Natural killer cell (primary cell): Measurements from ENCODE around the gene SH3GL3. TPM values are rescaled to one million over a fixed set of nuclear protein-coding genes. Genes with fewer than 3 reads are reported as not detected.

ENCODE experiments used
- ATAC-seq, 3 donors: fragments of 150-1000 bp in 2 of 3; fragments of 200-7000 bp in 1 of 3; cut with Tn5 transposase; 1 replicate in 1 of 3; 2 replicates in 2 of 3; pipeline ENCODE4 v1.10.0; 2021; ENCODE audit warnings: mild to moderate bottlenecking in 2 of 3, moderate library complexity in 2 of 3
- DNase-seq, 2 donors: peaks; one replicate each; pipeline versions ENCODE4 v3.0.0 to v3.0.0-alpha.2; 2013 to 2021; ENCODE audit warnings: mixed read lengths in 1 of 2
- H3K27ac ChIP-seq: one replicate; pipeline ENCODE4 v1.5.1; 2013; ENCODE audit warnings: mild to moderate bottlenecking, low read length
- H3K27me3 ChIP-seq: one replicate; pipeline ENCODE4 v1.6.1; 2013; ENCODE audit warnings: low read length; ENCODE audit not compliant: control insufficient read depth, insufficient read depth
- H3K36me3 ChIP-seq: one replicate; pipeline ENCODE4 v1.6.1; 2013; ENCODE audit warnings: low read length; ENCODE audit not compliant: control insufficient read depth, insufficient read depth
- H3K4me1 ChIP-seq: one replicate; pipeline ENCODE4 v1.6.1; 2013; ENCODE audit warnings: low read length; ENCODE audit not compliant: control insufficient read depth, insufficient read depth
- H3K4me3 ChIP-seq: one replicate; pipeline ENCODE4 v1.5.1; 2013; ENCODE audit warnings: low read length
- H3K9me3 ChIP-seq: one replicate; pipeline ENCODE4 v1.6.1; 2013; ENCODE audit warnings: low read length; ENCODE audit not compliant: control insufficient read depth, insufficient read depth
- H3K27ac Mint-ChIP-seq, 2 donors: one replicate each; pipeline ENCODE4 v1.8.0; 2022; ENCODE audit warnings: mild to moderate bottlenecking in 2 of 2, mixed read lengths in 2 of 2, moderate library complexity in 1 of 2
- H3K27me3 Mint-ChIP-seq, 2 donors: one replicate each; pipeline ENCODE4 v1.8.0; 2022; ENCODE audit warnings: low read depth in 2 of 2, mixed read lengths in 2 of 2
- H3K36me3 Mint-ChIP-seq: one replicate; pipeline ENCODE4 v1.8.0; 2022; ENCODE audit warnings: mixed read lengths
- H3K4me1 Mint-ChIP-seq, 2 donors: one replicate each; pipeline ENCODE4 v1.8.0; 2022; ENCODE audit warnings: mixed read lengths in 2 of 2
- H3K4me3 Mint-ChIP-seq: one replicate; pipeline ENCODE4 v1.8.0; 2022; ENCODE audit warnings: mild to moderate bottlenecking, moderate library complexity, mixed read lengths
- H3K9me3 Mint-ChIP-seq, 2 donors: one replicate each; pipeline ENCODE4 v1.8.0; 2022; ENCODE audit warnings: mixed read lengths in 2 of 2
- CTCF ChIP-seq: fragments of 200-600 bp; IDR thresholded peaks from one replicate; pipeline ENCODE4 v1.8.0; 2022; ENCODE audit warnings: antibody characterized with exemption
- WGBS: methylation state at CpG from one replicate; pipeline ENCODE4 v1.1.7; 2013; ENCODE audit warnings: missing lambda C conversion rate; ENCODE audit not compliant: insufficient coverage; 5-methylcytosine and 5-hydroxymethylcytosine counted together
- intact Hi-C: fragments of 100-400 bp; cut with micrococcal nuclease; formaldehyde crosslinking; loops from one replicate; pipeline ENCODE4 v1.14.2; 2022
- total RNA-seq, 4 donors: library from RNA; stranded (reverse); fragments of 120-200 nt in 1 of 4; gene quantifications; one replicate each; pipeline versions ENCODE4 v1.2.3 to v1.2.4, GENCODE V29; 2013 to 2022

Gene SH3GL3
- total RNA-seq, 3 donors from 2014 or later (not counting 1 experiment from before 2014, with no cell fraction given): not detected

- DNase-seq: no peak
- 71% methylated on average over 3 of the region's 4 CpGs for WGBS
- no peaks in the 10 kb centered on the region for H3K27me3 ChIP-seq
- H3K9me3 ChIP-seq: peaks cover 12% of the 10 kb centered on the region
- no peaks in the 10 kb centered on the region for H3K36me3 ChIP-seq
- no peak overlapping the region for H3K27ac Mint-ChIP-seq
- no peak for ATAC-seq
- H3K27me3 Mint-ChIP-seq: no peaks in the 10 kb centered on the region
- H3K27ac ChIP-seq: no peak overlapping the region
- no peak overlapping the region for H3K4me3 Mint-ChIP-seq
- intact Hi-C loops: no loop called here
- H3K4me3 ChIP-seq: no peak overlapping the region
- H3K36me3 Mint-ChIP-seq: no peaks in the 10 kb centered on the region
- no peaks in the 10 kb centered on the region for H3K4me1 ChIP-seq
- H3K9me3 Mint-ChIP-seq: peaks cover 0 to 5% of the 10 kb centered on the region in 2 donors
- TF ChIP-seq CTCF: no peak
- no peaks in the 10 kb centered on the region for H3K4me1 Mint-ChIP-seq
Observed at GRCh38 chr15:83533410-83533962, 86.3 kb downstream of the SH3GL3 start.

GRCh38 chr15:83537606-83538005 is 90.5 kb downstream of the SH3GL3 start:
- TF ChIP-seq CTCF: no peak
- Mint-ChIP-seq H3K36me3 (no peaks in the 10 kb centered on the region), H3K4me3 (no peak overlapping the region)

GRCh38 chr15:83538682-83539081 is 91.5 kb downstream of the SH3GL3 start:
- Mint-ChIP-seq H3K4me3 (no peak overlapping the region), H3K9me3 (peaks cover 0 to 7% of the 10 kb centered on the region in 2 donors), H3K36me3 (peaks cover 5% of the 10 kb centered on the region), H3K4me1 (no peaks in the 10 kb centered on the region), H3K27me3 (peaks cover 12 to 28% of the 10 kb centered on the region in 2 donors), H3K27ac (no peak overlapping the region)
- no peak for TF ChIP-seq CTCF
- Histone ChIP-seq H3K9me3 (no peaks in the 10 kb centered on the region), H3K27ac (no peak overlapping the region), H3K27me3 (no peaks in the 10 kb centered on the region), H3K4me3 (no peak overlapping the region), H3K36me3 (no peaks in the 10 kb centered on the region), H3K4me1 (no peaks in the 10 kb centered on the region)
- intact Hi-C loops: no loop called here
- ATAC-seq (no peak), DNase-seq (no peak)

More at GRCh38 chr15:83537606-83538005, 90.5 kb downstream of the SH3GL3 start:
- ATAC-seq (no peak), DNase-seq (no peak)
- intact Hi-C loops: no loop called here
- Mint-ChIP-seq H3K27me3 (peaks cover 6 to 17% of the 10 kb centered on the region in 2 donors), H3K4me1 (no peaks in the 10 kb centered on the region), H3K9me3 (peaks cover 0 to 2% of the 10 kb centered on the region in 2 donors), H3K27ac (no peak overlapping the region)
- H3K36me3 ChIP-seq: no peaks in the 10 kb centered on the region
- no peak overlapping the region for H3K4me3 ChIP-seq
- H3K27me3 ChIP-seq: no peaks in the 10 kb centered on the region
- no peaks in the 10 kb centered on the region for H3K9me3 ChIP-seq
- no peak overlapping the region for H3K27ac ChIP-seq
- 100% methylated on average over 1 of the region's 2 CpGs for WGBS
- no peaks in the 10 kb centered on the region for H3K4me1 ChIP-seq
